ENCODE results near the gene B4GALNT3. TPM values are rescaled to one million over a fixed set of nuclear protein-coding genes. Genes with fewer than 3 reads are reported as not detected.

Gene B4GALNT3
- total and polyA plus RNA-seq, 2 experiments from 2014 or later: 0.11 TPM; not detected in 1

DNA sequence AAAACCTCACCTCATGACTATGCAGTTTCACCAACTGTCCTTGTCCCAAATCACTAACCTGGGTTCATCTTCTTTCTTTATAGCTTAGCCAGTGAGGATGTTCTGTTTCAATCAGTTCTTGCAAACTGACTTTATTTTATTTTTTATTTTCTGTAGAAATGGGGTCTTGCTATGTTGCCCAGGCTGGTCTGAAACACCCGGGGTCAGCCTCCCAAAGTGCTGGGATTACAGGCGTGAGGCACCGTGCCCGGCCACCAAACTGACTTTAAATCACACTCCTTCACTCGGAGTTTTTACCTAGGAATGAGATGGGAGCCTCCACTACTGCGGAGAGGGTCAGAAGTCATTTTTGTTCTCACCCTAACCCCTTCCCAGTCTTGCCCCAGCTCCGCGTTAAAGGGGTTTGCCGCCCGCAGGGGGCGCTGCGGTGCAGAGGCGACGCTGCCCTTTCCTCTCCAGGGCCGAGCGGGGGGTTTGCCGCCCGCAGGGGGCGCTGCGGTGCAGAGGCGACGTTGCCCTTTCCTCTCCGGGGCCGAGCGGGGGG is 7.0 kb upstream of the B4GALNT3 start:
- in situ Hi-C loops (cut with MboI): no loop called here
- Histone ChIP-seq H2AFZ (no peak overlapping the region), H3K27me3 (replicated peaks; ENCODE audit: insufficient read depth) (peaks cover 53% of the 10 kb centered on the region)

GRCh38 chr12:454833-455232 is 4.9 kb upstream of the B4GALNT3 start:
- in situ Hi-C loops (cut with MboI): no loop called here
- Histone ChIP-seq H3K4me2 (ENCODE audit: unreplicated experiment) (no peak overlapping the region), H3K9me3 (ENCODE audit: low read depth) (no peaks in the 10 kb centered on the region), H3K79me2 (ENCODE audit: insufficient read depth) (no peaks in the 10 kb centered on the region), H3K9me2 (ENCODE audit: insufficient read depth) (no peaks in the 10 kb centered on the region), H3K9ac (no peak overlapping the region), H4K20me1 (ENCODE audit: insufficient read depth) (no peaks in the 10 kb centered on the region), H3K4me1 (ENCODE audit: insufficient read depth) (peaks cover 5% of the 10 kb centered on the region; the same call in 1 of the 2 replicates), H3K27ac (no peak overlapping the region), H3K4me3 (no peak overlapping the region), H3F3A (ENCODE audit: insufficient read depth) (no peaks in the 10 kb centered on the region), H3K36me3 (ENCODE audit: low read depth) (no peaks in the 10 kb centered on the region), H2AFZ (no peak overlapping the region), H3K27me3 (replicated peaks; ENCODE audit: insufficient read depth) (peaks cover 61% of the 10 kb centered on the region)
- TF ChIP-seq EZH2 (IDR thresholded peaks at IDR 0.05; ENCODE audit: insufficient read depth, poor library complexity, severe bottlenecking) (no peak), EZH2phosphoT487 (IDR thresholded peaks at IDR 0.05; ENCODE audit: insufficient read depth, low read depth) (no peak)
- WGBS, 2 experiments (ENCODE audit: low coverage in 1 of 2, low lambda C conversion rate in 2 of 2, missing lambda C conversion rate in 2 of 2): 50% methylated on average over 1 of the region's 1 CpG
- DNase-seq: no peak

More for the DNA sequence above, 7.0 kb upstream of the B4GALNT3 start:
- no peak overlapping the region for H3K4me3 ChIP-seq
- TF ChIP-seq EZH2 (IDR thresholded peaks at IDR 0.05; ENCODE audit: insufficient read depth, poor library complexity, severe bottlenecking): no peak
- TF ChIP-seq EZH2phosphoT487 (IDR thresholded peaks at IDR 0.05; ENCODE audit: insufficient read depth, low read depth): no peak
- H3K79me2 ChIP-seq (ENCODE audit: insufficient read depth): no peaks in the 10 kb centered on the region
- peak; percentile 17 for DNase-seq
- no peaks in the 10 kb centered on the region for H3K9me3 ChIP-seq (ENCODE audit: low read depth)
- H3F3A ChIP-seq (ENCODE audit: insufficient read depth): no peaks in the 10 kb centered on the region
- no peaks in the 10 kb centered on the region for H3K4me1 ChIP-seq (ENCODE audit: insufficient read depth)
- no peaks in the 10 kb centered on the region for H3K9me2 ChIP-seq (ENCODE audit: insufficient read depth)
- H3K9ac ChIP-seq: no peak overlapping the region
- H4K20me1 ChIP-seq (ENCODE audit: insufficient read depth): no peaks in the 10 kb centered on the region
- H3K4me2 ChIP-seq (ENCODE audit: unreplicated experiment): no peak overlapping the region
- 56 to 61% methylated on average over 11 to 14 of the region's 25 CpGs for WGBS, 2 experiments (ENCODE audit: low coverage in 1 of 2, low lambda C conversion rate in 2 of 2, missing lambda C conversion rate in 2 of 2)
- H3K27ac ChIP-seq: no peak overlapping the region
- no peaks in the 10 kb centered on the region for H3K36me3 ChIP-seq (ENCODE audit: low read depth)

DNA sequence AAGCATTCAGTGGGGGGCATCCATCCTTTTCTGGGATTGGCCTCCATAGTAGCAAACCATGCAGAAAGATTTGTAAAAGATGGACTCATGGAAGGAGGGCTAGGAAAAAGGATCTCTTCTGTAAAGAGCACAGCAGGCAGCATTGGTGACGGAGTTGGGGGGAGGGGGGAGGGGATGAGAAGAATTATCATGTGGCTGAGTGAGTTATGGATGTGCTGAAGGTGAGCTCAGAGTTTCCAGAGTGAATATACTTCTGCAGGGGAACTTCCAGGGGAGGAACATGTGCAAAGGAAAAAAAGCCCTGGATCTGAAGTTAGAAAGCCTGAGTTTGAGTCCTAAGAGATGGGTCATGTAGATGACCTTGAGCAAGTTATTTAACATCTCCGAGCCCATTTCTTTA is 3.9 kb upstream of the B4GALNT3 start:
- WGBS, 2 experiments (ENCODE audit: low coverage in 1 of 2, low lambda C conversion rate in 2 of 2, missing lambda C conversion rate in 2 of 2): 38 to 67% methylated on average over 2 of the region's 2 CpGs
- Histone ChIP-seq H3F3A (ENCODE audit: insufficient read depth) (no peaks in the 10 kb centered on the region), H3K79me2 (ENCODE audit: insufficient read depth) (no peaks in the 10 kb centered on the region), H3K27ac (no peak overlapping the region), H3K27me3 (replicated peaks; ENCODE audit: insufficient read depth) (peaks cover 52% of the 10 kb centered on the region), H3K9ac (no peak overlapping the region), H3K4me2 (ENCODE audit: unreplicated experiment) (no peak overlapping the region), H3K9me2 (ENCODE audit: insufficient read depth) (no peaks in the 10 kb centered on the region), H3K4me1 (ENCODE audit: insufficient read depth) (peaks cover 5% of the 10 kb centered on the region; the same call in 1 of the 2 replicates), H3K9me3 (ENCODE audit: low read depth) (no peaks in the 10 kb centered on the region), H3K4me3 (no peak overlapping the region), H3K36me3 (ENCODE audit: low read depth) (no peaks in the 10 kb centered on the region), H4K20me1 (ENCODE audit: insufficient read depth) (no peaks in the 10 kb centered on the region), H2AFZ (no peak overlapping the region)
- in situ Hi-C loops (cut with MboI): no loop called here
- no peak for DNase-seq
- TF ChIP-seq EZH2 (IDR thresholded peaks at IDR 0.05; ENCODE audit: insufficient read depth, poor library complexity, severe bottlenecking): no peak
- TF ChIP-seq EZH2phosphoT487 (IDR thresholded peaks at IDR 0.05; ENCODE audit: insufficient read depth, low read depth): no peak

- DNase-seq: no peak
- H3F3A ChIP-seq (ENCODE audit: insufficient read depth): no peaks in the 10 kb centered on the region
- no peak overlapping the region for H3K4me3 ChIP-seq
- H3K9me3 ChIP-seq (ENCODE audit: low read depth): no peaks in the 10 kb centered on the region
- H3K9me2 ChIP-seq (ENCODE audit: insufficient read depth): no peaks in the 10 kb centered on the region
- 80 to 81% methylated on average over 4 of the region's 4 CpGs for WGBS, 2 experiments (ENCODE audit: low coverage in 1 of 2, low lambda C conversion rate in 2 of 2, missing lambda C conversion rate in 2 of 2)
- no peak overlapping the region for H3K9ac ChIP-seq
- no peaks in the 10 kb centered on the region for H3K79me2 ChIP-seq (ENCODE audit: insufficient read depth)
- no peak overlapping the region for H3K4me2 ChIP-seq (ENCODE audit: unreplicated experiment)
- H3K36me3 ChIP-seq (ENCODE audit: low read depth): no peaks in the 10 kb centered on the region
- no peak overlapping the region for H2AFZ ChIP-seq
- H3K27ac ChIP-seq: no peak overlapping the region
- H4K20me1 ChIP-seq (ENCODE audit: insufficient read depth): no peaks in the 10 kb centered on the region
- peaks cover 58% of the 10 kb centered on the region for H3K27me3 ChIP-seq (replicated peaks; ENCODE audit: insufficient read depth)
- TF ChIP-seq EZH2 (IDR thresholded peaks at IDR 0.05; ENCODE audit: insufficient read depth, poor library complexity, severe bottlenecking) (no peak), EZH2phosphoT487 (IDR thresholded peaks at IDR 0.05; ENCODE audit: insufficient read depth, low read depth) (no peak)
- in situ Hi-C loops (cut with MboI): no loop called here
- peaks cover 5% of the 10 kb centered on the region; the same call in 1 of the 2 replicates for H3K4me1 ChIP-seq (ENCODE audit: insufficient read depth)
Measured at GRCh38 chr12:457676-458075, 2.1 kb upstream of the B4GALNT3 start.
